GOT3 (cell line): ENCODE results near the gene NEK1.
"Not testable (repeated sequence)": the region's sequence is repeated elsewhere in the genome, so short reads cannot be mapped to it uniquely, and the experiment has no call there.

Experiments
- DNase-seq: peaks from one replicate; lab custom pipeline; 2025; ENCODE audit warnings: mixed read lengths; lab: John Stamatoyannopoulos, UW

NEK1 gene

DNA sequence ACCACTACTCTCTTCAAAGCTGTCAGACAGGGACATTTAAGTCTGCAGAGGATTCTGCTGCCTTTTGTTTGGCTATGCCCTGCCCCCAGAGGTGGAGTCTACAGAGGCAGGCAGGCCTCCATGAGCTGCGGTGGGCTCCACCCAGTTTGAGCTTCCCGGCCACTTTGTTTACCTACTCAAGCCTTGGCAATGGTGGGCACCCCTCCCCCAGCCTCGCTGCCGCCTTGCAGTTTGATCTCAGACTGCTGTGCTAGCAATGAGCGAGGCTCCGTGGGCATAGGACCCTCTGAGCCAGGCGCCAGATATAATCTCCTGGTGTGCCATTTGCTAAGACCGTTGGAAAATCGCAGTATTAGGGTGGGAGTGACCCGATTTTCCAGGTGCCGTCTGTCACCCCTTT lies 112.5 kb downstream of the NEK1 start:
- DNase-seq: not testable (repeated sequence)

GRCh38 chr4:169494234-169494633 lies 118.1 kb downstream of the NEK1 start:
- DNase-seq: not testable (repeated sequence)

DNA sequence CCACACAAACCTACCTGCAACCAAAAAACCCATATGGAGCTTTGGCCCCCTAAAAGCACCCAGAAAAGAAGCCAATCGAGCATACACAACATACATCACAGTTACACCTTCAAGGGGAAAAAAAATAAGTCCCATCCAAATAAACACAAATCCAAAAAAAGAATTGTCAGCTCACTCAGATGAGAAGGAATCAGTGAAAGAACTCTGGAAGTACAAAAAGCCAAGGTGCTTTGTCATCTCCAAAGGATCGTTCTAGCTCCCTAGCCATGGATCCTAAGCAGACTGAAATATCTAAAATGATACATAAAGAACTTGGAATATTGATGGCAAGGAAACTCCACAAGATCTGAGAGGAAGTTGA lies 119.2 kb downstream of the NEK1 start:
- DNase-seq: no peak

GRCh38 chr4:169492436-169493163 lies 119.8 kb downstream of the NEK1 start:
- no peak for DNase-seq

DNA sequence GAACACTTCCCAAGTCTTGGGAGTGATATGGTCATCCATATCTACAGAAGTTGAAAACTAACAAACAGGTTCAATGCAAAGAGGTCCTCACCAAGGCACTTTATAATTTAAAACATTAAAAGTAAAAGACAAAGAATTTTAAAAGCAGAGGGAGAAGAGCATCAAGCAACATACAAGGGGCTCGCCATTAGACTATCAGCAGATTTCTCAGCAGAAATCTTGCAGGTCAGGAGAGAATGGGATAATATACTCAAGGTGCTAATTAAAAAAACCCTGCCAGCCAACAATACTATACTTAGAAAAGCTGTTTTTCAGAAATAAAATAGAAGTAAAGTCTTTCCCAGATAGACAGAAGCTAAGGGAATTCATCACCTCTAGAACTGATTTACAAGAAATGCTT lies 121.2 kb downstream of the NEK1 start:
- DNase-seq: no peak

DNA sequence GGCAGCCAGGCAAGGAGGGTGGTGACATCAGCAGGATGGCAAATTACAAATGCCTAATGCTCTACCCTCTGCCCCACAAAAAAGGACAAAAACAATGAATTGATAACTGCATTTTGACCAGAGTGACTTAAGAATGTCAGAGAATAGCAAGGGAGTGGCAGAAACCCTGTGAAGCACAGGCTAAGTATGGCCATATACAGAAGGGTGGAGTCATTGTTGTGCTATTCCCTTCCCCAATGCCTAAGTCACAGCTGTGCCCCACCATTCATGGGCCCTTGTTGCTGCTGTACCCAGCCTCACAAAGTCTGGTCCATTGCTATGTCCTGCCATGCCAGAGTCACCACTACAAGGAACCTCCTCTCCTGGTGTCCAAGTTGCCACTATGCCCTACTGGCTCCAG lies 123.1 kb downstream of the NEK1 start:
- DNase-seq: no peak

GRCh38 chr4:169485791-169486742 lies 126.3 kb downstream of the NEK1 start:
- DNase-seq: no peak

GRCh38 chr4:169485086-169485485 lies 127.3 kb downstream of the NEK1 start:
- DNase-seq: no peak

DNA sequence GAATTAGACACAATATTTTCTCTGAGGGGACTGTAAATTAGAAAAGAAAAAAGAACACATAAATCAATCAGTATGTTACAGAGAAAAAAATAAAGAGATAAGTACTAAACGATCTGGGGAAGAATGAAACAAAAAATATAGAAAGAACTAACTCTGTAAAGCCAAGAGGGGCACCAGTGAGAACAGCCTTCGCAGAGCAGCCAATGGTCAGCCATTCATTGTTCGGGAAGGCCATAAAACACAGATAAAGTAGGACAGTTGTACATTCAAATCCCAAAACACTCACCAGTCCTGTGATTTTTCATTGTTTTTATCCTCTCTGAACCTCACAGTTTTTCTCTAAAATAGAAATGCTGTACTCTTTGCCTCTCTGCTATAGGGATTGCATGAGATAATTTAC lies 127.9 kb downstream of the NEK1 start:
- DNase-seq: no peak

GRCh38 chr4:169464080-169464479 lies 148.3 kb downstream of the NEK1 start:
- no peak for DNase-seq

DNA sequence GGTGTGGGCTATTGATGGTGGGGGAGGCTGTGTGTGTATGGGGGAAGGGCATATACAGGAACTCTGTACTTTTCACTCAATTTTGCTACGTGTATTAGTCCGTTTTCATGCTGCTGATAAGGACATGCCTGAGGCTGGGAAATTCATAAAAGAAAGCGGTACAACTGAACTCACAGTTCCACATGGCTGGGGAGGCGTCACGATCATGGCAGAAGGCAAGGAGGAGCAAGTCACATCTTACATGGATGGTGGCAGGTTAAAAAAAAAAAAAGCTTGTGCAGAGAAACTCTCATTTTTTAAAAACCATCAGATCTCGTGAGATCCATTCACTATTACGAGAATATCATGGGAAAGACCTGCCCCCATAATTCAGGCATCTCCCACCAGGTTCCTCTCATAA lies 152.3 kb downstream of the NEK1 start:
- no peak for DNase-seq

GRCh38 chr4:169458575-169458974 lies 153.8 kb downstream of the NEK1 start:
- DNase-seq: no peak

- not testable (repeated sequence) for DNase-seq
Observed at GRCh38 chr4:169452644-169453043, 159.7 kb downstream of the NEK1 start.

DNA sequence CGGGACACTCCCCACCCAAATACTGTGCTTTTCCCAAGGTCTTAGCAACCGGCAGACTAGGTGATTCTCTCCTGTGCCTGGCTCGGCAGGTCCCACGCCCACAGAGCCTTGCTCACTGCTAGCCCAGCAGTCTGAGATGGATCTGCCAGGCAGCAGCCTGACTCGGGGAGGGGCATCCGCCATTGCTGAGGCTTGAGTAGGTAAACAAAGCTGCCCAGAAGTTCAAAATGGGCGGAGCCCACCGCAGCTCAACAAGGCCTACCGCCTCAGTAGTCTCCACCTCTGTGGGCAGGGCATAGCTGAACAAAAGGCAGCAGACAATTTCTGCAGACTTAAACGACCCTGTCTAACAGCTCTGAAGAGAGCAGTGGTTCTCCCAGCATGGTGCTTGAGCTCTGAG lies 163.4 kb downstream of the NEK1 start:
- not testable (repeated sequence) for DNase-seq

GRCh38 chr4:169446824-169447223 lies 165.6 kb downstream of the NEK1 start:
- DNase-seq: no peak

- DNase-seq: no peak
Observed at GRCh38 chr4:169443748-169444147, 168.6 kb downstream of the NEK1 start.

GRCh38 chr4:169440446-169440845 lies 171.9 kb downstream of the NEK1 start:
- no peak for DNase-seq

GRCh38 chr4:169439244-169439643 lies 173.1 kb downstream of the NEK1 start:
- no peak for DNase-seq

DNA sequence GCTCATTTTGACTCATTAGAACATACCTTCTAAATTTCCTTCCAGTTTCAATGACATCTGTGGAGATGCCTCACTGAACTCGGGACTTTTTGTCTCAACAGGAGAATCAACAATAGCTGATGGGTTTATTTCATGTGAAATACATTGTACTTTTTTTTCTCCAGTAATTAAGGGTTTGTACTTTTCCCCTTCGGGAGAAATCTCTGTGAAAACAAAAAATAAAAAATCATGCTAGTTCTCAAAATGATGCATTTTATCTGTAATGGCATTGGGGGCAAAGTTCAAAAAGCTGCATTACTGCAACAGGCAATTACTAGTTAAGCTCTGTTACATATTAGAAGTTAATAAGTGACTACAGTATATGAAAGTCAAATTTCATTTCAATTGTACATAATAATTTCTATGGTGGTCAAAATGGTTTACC lies 174.3 kb downstream of the NEK1 start:
- DNase-seq: no peak

- DNase-seq: no peak
Observed at GRCh38 chr4:169437299-169438047, 174.9 kb downstream of the NEK1 start.

GRCh38 chr4:169436734-169437133 lies 175.6 kb downstream of the NEK1 start:
- DNase-seq: no peak

GRCh38 chr4:169428376-169428775 lies 184.0 kb downstream of the NEK1 start:
- no peak for DNase-seq
